ENCODE results near the gene P2RX3.

Gene P2RX3

GRCh38 chr11:57376095-57377090 is 38.2 kb downstream of the P2RX3 start:
- no peak for DNase-seq

GRCh38 chr11:57377107-57377506 is 39.0 kb downstream of the P2RX3 start:
- DNase-seq = no peak

GRCh38 chr11:57378186-57378585 is 40.0 kb downstream of the P2RX3 start:
- no peak for DNase-seq

DNA sequence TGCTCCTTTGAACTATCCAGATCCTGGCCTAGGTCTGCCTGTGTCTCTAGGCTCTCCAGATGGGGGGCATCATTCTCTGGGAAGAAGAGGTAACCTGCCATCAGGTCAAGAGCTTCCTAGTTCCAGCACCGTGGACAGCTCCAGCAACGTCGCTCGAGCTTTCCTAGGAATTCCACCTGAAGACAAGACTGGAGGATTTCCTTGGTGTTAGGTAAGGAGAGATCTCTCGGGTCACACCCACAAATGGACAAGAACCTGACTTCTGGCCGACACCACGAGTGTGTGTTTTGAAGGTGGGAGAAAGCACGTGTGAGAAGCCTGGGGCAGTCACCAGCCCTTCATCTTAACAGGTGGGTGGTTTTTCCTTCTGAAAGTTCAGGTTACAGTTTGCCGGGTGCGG is 41.6 kb downstream of the P2RX3 start:
- DNase-seq = no peak

GRCh38 chr11:57380975-57381374 is 42.8 kb downstream of the P2RX3 start, which contains the start of gene PRG3:
Gene PRG3 (minus strand): TSS chr11:57381150. CDS start chr11:57380708, 442 bp downstream.
- no peak for DNase-seq

DNA sequence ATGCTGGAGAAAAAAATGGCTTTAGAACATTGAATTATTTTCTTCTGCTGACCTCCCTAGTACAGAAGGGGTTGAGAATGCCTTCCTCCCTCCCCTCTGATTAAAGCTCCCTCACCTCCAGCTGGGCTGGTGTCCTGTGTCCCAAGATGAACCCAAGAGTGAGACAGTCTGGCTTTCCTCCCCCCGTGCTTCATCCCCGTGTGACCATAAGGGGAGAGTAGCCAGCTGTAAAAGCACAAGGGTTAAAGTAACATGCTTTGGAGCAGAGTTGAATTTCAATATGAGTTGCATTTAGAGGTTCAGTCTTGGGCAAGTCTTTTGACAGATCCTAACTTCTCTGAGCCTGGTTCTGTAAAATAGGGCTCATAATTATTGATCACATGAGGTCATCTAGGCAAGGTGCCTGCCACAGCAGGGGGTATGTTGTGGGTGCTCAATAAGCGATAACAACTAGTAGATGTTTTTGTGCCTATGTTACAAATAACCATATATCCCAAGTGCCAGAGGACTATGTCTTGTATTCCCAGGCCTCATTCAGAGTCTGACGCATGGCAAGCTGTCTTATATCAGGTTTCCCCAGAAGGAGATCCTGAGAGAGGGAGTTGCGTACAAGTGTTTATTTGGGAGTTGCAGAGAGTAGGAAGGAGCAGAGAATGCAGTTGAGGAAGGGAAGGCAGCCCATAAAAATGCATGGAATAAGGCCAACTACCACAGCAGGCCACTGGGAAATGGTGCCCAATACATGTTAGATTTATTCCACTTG is 48.2 kb downstream of the P2RX3 start:
- no peak for DNase-seq

DNA sequence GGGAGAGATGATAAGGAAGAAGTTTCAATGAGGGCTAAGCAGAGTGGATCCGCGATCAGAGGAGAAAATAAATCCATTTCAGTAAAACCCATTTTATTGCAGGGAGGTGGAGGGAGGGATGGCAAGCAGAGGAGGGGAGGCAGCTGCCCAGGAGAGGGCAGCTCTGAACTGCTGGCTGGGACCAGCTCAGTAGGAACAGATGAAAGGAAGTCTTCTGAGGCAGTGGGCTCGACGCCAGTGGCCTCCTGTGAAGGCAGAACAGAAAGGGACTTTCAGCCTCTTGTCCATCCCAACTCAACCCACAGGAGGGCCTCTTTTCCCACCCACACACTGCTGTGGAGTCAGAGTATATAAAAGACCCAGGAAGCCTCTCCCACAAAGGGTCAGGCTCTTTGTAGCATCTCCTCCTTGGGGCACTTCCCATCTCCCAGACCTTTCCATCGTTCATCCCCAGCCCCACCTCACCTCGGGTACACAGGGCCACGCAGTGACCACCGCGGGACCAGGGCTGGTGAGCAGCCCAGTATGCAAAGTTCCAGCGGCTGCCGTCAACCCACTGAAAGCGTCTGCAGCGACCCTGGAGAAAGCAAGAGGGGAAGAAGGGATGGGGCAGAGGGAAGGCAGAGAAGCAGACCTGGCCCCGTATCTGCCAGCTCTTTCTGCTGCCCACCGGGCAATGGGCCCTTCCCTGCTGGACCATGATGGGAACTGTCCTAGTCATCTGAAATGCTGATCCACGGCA is 49.3 kb downstream of the P2RX3 start:
- no peak for DNase-seq

DNA sequence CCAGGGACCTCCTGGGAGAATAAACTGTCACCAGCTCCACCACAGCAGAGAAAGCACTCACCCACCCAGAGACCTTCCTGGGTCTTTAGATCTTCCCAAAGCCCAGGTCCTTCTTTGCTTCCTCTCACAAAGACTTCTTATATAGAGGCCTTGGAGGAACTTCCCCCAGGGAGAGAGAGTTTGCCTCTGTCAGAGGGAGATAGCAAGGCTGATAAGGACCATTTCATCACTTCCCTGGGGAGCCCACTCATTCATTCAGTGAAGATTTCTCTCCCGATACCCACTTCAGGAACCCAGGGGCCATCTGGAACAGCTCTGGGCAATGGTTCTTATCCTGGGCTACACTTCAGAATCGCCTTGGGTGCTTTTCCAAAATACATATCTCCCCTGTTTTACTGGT is 52.4 kb downstream of the P2RX3 start, which contains the start of gene PRG2:
PRG2 (minus strand) TSS at position 116 of the 400 bp plus-strand sequence. CDS start 706 bp downstream, outside the sequence.
- DNase-seq = no peak

GRCh38 chr11:57391111-57391510 is 53.0 kb downstream of the P2RX3 start:
- no peak for DNase-seq

DNA sequence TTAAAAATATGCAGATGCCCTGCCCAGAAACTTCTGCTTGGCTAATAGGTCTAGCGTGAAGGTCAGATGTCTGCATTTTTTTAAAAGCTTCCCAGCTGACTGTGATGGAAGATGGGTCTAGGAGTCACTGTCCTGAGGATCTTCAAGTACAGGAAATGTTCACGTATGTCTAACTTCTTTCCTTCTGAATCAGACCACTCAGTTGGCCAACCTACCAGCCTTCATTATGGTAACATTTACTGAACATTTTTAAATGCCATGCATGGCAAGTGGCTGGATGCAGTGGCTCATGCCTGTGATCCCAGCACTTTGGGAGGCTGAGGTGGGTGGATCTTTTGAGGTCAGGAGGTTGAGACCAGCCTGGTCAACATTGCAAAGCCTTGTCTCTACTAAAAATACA is 53.4 kb downstream of the P2RX3 start:
- DNase-seq = no peak

GRCh38 chr11:57392066-57392762 is 54.1 kb downstream of the P2RX3 start:
- no peak for DNase-seq

DNA sequence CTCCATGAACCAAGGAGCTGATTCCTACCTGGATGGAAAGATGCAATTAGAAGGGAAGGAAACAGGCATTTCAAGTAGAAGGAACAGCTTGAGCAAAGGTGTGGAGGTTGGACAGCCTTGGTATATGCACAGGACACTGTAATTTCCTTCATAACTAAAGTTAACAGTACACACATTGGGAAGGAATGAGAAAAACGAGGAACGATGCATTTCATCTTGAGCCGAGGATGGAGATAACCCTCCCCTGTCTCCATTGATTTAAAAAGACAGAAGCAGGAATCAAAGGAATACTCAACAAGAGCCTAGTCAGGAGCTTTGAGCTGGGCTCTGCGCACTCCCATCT is 54.6 kb downstream of the P2RX3 start:
- no peak for DNase-seq

DNA sequence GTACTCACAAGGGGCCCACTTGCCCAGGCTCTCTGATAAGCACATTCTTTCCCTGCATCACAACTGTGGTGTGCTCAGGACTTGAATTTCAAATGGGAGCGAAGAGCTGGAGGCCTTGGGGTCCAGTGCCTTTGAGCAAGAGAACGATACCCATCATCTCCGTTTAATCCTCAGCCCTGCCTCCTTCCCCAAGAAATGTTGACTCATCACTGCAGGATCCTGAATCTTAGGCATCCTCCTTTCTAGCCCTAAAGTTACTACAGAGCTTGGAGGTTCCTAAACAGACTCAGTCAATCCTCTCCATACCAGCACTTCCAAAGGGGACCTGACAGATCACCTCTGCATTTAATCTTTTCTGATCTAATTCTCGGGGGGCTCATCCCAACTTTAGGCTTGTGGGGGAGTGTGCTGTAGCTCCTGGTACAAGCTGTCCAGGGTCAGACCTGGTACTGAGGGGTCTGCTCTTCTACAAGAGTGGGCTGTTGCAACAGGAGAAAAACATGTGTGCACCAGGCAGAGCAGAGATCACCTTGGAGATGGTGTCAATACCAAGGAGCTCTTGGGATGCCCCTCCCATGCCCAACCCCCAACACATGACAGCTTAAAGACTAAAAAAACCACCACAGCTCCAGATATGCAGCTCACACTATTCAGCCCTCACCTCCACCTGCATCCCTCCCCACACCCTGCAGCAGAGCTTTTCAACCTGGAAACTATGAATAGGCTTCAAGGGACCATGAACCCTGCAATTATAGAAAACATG is 56.2 kb downstream of the P2RX3 start:
- DNase-seq = no peak

- no peak for DNase-seq
Observed at GRCh38 chr11:57395905-57396623, 57.9 kb downstream of the P2RX3 start.

DNA sequence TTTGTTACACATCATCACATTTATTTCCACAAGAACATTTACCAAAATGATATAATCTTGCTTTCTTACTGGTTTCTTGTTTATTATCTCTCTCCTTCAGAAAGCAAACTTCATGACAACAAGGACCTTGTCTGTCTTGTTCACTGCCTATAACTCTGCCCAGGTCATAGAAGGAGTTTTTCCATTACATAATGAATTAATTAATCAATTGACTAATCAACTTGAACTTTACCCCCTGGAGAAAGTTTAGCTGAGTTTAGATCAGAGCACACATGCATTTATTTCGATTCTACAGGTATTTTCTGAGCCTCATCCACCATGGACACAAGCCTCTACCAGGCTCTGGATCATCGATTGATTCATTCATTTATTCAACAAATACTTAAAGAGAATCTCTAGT is 58.6 kb downstream of the P2RX3 start:
- no peak for DNase-seq

GRCh38 chr11:57397394-57397990 is 59.3 kb downstream of the P2RX3 start:
- DNase-seq = no peak

- DNase-seq = no peak
Observed at GRCh38 chr11:57399221-57399620, 61.1 kb downstream of the P2RX3 start.

DNA sequence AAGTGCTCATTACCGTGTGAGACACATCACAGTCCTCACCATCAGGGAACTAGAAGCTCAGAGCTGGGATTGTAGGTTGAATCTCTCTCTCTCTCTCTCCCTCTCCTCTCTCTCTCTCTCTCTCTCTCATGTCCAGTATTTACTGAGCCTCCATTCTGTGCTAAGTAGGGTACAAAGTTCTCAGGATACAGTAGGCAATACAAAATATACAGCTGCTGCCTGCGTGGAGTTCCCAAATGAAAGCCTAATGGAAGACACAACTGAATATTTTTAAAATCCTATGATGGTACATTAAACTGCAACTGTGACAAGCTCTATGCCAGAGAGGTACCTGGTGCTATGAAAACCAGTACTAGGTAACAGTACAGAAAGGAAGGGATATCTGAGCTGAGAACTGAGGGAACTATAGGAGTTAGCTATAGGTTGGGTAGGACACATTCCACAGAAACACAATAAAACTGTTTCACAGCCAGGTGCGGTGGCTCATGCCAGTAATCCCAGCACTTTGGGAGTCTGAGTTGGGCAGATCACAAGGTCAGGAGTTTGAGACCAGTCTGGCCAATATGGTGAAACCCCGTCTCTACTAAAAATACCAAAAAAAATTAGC is 61.9 kb downstream of the P2RX3 start:
- no peak for DNase-seq

GRCh38 chr11:57402188-57403002 is 64.2 kb downstream of the P2RX3 start:
- DNase-seq = no peak
